ENCODE measurements around the gene TRPC1.

Gene TRPC1

GRCh38 chr3:142844339-142844977, 120.6 kb downstream of the TRPC1 start:
- no peak for DNase-seq

GRCh38 chr3:142846779-142847577, 123.1 kb downstream of the TRPC1 start:
- DNase-seq = no peak

GRCh38 chr3:142849148-142849547, 125.3 kb downstream of the TRPC1 start:
- no peak for DNase-seq

- peak; percentile 12 for DNase-seq
Measured at GRCh38 chr3:142850395-142851023, 126.7 kb downstream of the TRPC1 start.

GRCh38 chr3:142852009-142852408, 128.2 kb downstream of the TRPC1 start:
- no peak for DNase-seq

GRCh38 chr3:142853270-142854168, 129.7 kb downstream of the TRPC1 start:
- no peak for DNase-seq

GRCh38 chr3:142857056-142857455, 133.2 kb downstream of the TRPC1 start:
- no peak for DNase-seq

Measured in stimulated activated CD4-positive, alpha-beta T cell treated with anti-CD3 and anti-CD28 coated beads, Interleukin-15, amount 100 ng/mL, for 24 hours (primary cell).